NCI-H460 (cell line): Measurements from ENCODE around the gene HSPA5. TPM values are rescaled to one million over a fixed set of nuclear protein-coding genes. Genes with fewer than 3 reads are reported as not detected.
"Not testable (repeated sequence)": the region's sequence is repeated elsewhere in the genome, so short reads cannot be mapped to it uniquely, and the experiment has no call there.

Experiments
- DNase-seq: peaks from one replicate; pipeline ENCODE4 v3.0.0-alpha.2; 2016; ENCODE audit warnings: low read depth; ENCODE audit errors: extremely low read depth
- small RNA-seq, 2 experiments: library from RNA; depleted of rRNA; stranded (forward); fragments of <200 nt; gene quantifications; one replicate each; pipeline ENCODE3, GENCODE V24; 2014
- total RNA-seq: library from RNA; depleted of rRNA; stranded (reverse); fragments of >200 nt; shearing (Covaris generic); gene quantifications from 2 replicates; pipeline ENCODE4 v1.2.3, GENCODE V29; 2014; rRNA removed

The HSPA5 gene
- total RNA-seq, 1 experiment from 2014 or later, result 266 TPM

DNA sequence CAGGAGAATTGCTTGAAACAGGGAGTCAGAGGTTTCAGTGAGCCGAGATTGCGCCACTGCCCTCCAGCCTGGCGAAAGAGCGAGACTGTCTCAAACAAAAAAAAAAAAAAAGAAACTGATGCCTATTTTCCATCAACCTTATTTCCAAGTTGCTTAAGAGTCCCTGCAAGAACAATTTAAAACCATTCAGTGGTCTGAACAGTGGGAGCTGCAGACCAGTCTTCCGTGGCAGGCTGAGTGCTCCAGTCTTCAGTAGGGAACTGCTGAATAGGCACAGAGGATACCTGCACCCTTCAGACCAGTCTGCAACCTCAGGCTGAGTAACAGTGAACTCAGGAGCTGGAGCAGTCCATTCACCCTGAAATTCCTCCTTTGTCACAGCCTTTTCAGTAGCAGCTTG lies 46.7 kb downstream of the HSPA5 start:
- not testable (repeated sequence) for DNase-seq

DNA sequence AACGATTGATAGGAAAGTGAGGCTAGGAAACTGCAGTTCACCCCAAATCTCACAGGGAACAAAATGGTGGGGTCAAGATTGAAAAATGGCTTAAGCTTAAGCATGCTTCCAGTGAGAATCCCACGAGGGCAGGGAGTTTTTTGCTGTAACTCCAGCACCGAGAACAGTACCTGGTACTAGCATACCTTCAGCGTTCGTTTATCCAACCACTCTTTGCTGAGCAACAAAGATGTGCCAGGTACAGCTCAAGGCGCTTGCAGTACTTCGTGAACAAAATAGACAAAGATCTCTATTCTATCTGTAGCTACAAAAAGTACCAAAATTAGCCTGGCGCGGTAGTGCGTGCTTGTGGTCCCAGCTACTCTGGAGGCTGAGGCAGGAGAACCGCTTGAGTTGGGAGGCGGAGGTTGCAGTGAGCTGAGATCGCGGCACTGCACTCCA lies 50.8 kb downstream of the HSPA5 start:
- no peak for DNase-seq

- peak; percentile 94 for DNase-seq
These were observed 51.5 kb downstream of the HSPA5 start, which contains the start of gene PPP6C for GRCh38 chr9:125189361-125190289. PPP6C (minus strand) TSS chr9:125189803; CDS start chr9:125189718, 85 bp downstream.

GRCh38 chr9:125189011-125189360 lies 52.2 kb downstream of the HSPA5 start:
- no peak for DNase-seq

Small RNA genes lying within 50 kb of the gene (small RNA-seq; reads per million reads assigned to genes)
- gene AL354710.1, result 0 reads per million in 2 experiments

Other genes starting within 250 kb of the HSPA5 start
- 4.2 and 5.3 TPM in 2 replicates for gene SCAI, start 97.8 kb downstream of the HSPA5 start, total RNA-seq
- 52.7 and 53.1 TPM in 2 replicates for gene PPP6C, start 51.5 kb downstream of the HSPA5 start, total RNA-seq
- 62.0 and 63.2 TPM in 2 replicates for gene RABEPK, start 40.8 kb downstream of the HSPA5 start, total RNA-seq
- 34.8 and 43.1 TPM in 2 replicates for gene GAPVD1, start 20.5 kb upstream of the HSPA5 start, total RNA-seq